ENCODE results near the gene TNPO2.
"Not testable (repeated sequence)": the region's sequence is repeated elsewhere in the genome, so short reads cannot be mapped to it uniquely, and the experiment has no call there.

The TNPO2 gene

GRCh38 chr19:12736995-12737834 is 13.5 kb upstream of the TNPO2 start, which contains the start of gene GET3:
Gene GET3, plus strand, starts transcription at chr19:12737497. Its CDS starts 9 bp downstream, at chr19:12737506.
- DNase-seq (ENCODE audit: low spot score) = peak; percentile 86

DNA sequence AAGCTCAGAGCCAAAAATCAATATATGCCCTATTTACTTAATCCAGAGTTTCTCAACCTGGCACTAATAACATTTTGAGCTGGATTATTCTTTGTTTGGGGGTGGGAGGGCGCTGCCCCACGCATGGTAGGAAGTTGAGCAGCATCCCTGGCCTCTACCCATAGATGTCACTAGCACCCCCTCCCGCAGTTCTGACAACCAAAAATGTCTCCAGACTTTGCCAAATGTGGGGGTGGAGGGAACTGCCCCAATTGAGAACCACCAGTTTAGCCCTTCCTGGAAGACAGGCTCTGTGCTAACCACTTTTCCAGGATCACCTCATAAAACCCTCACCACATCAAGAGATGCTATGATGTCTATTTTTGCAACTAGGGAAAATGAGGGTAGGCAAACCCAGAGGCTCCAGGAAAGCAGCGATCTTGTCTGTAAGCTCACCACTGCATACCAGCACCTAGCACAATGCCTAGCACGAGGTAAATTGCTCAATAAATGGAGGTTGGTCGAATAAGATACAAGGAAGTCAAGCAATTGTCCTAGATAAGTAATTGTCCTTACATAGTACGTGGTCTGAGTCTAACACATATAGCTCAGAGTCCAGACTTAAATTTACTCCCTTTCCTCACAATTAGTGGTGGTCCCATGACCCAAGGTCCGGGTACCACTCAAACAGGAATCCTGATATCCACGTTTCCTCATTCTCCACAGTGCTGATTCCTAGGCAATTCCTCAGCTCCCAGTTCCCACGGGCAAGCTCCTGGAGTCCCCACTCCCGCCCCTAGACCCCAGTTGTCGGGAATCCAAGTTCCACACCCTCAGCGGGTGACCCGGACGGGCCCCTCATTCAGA is 9.9 kb upstream of the TNPO2 start:
- DNase-seq (ENCODE audit: low spot score) = peak; percentile 64

- DNase-seq (ENCODE audit: low spot score) = no peak
Observed at GRCh38 chr19:12731337-12731736, 7.6 kb upstream of the TNPO2 start.

- no peak for DNase-seq (ENCODE audit: low spot score)
Observed at GRCh38 chr19:12730064-12730463, 6.3 kb upstream of the TNPO2 start.

DNA sequence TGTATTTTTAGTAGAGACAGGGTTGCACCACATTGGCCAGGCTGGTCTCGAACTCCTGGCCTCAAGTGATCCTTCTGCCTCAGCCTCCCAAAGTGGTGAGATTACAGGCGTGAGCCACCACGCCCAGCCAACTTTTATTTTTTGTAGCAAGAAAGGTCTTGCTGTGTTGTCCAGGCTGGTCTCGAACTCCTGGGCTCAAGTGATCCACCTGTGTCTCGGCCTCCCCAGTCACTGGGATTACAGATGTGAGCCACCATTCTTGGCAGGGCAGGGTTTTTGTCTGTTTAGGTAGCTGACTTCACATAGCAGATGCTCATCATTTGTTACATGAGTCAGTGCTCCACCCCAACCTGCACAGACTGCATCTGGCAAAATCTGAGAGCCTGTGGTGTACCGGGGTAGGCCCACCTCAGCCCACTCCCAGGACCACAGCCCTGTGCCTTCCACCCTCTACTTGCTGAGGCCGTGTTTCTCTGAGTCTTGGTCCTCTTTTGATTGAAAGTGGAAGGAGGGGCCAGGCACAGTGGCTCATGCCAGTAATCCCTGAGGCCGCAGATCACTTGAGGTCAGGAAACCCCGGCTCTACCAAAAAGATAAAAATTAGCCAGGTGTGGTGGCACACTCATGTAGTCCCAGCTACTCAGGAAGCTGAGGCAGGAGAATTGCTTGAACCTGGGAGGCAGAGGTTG is 4.2 kb upstream of the TNPO2 start:
- no peak for DNase-seq (ENCODE audit: low spot score)

GRCh38 chr19:12726988-12727316 is 3.2 kb upstream of the TNPO2 start:
- no peak for DNase-seq (ENCODE audit: low spot score)

DNA sequence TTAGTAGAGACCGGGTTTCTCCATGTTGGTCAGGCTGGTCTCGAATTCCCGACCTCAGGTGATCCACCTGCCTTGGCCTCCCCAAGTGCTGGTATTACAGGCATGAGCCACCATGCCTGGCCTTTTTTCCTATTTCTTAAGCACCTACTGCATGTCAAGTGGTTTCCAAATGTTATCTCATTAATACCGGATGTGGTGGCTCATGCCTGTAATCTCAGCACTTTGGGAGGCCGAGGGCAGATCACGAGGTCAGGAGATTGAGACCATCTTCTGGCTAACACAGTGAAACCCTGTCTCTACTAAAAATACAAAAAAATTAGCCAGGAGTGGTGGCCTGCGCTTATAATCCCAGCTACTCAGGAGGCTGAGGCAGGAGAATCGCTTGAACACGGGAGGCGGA is 1.9 kb upstream of the TNPO2 start:
- not testable (repeated sequence) for DNase-seq (ENCODE audit: low spot score)

DNA sequence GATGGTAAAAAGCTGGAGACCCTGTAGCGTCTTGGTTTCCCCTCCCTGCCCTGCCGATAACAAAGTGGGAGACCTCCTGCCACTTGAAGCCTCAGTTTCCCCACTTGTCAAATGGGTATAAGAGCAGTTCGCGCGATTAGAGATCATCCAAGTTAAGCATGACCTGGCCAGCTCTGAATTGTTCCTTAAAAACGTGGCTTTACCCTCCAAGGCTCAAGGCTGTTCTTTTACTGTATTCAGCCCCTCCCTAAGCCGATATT is 421 bp downstream of the TNPO2 start:
- no peak for DNase-seq (ENCODE audit: low spot score)

GRCh38 chr19:12722566-12723380 is 959 bp downstream of the TNPO2 start:
- peak; percentile 94 for DNase-seq (ENCODE audit: low spot score)

DNA sequence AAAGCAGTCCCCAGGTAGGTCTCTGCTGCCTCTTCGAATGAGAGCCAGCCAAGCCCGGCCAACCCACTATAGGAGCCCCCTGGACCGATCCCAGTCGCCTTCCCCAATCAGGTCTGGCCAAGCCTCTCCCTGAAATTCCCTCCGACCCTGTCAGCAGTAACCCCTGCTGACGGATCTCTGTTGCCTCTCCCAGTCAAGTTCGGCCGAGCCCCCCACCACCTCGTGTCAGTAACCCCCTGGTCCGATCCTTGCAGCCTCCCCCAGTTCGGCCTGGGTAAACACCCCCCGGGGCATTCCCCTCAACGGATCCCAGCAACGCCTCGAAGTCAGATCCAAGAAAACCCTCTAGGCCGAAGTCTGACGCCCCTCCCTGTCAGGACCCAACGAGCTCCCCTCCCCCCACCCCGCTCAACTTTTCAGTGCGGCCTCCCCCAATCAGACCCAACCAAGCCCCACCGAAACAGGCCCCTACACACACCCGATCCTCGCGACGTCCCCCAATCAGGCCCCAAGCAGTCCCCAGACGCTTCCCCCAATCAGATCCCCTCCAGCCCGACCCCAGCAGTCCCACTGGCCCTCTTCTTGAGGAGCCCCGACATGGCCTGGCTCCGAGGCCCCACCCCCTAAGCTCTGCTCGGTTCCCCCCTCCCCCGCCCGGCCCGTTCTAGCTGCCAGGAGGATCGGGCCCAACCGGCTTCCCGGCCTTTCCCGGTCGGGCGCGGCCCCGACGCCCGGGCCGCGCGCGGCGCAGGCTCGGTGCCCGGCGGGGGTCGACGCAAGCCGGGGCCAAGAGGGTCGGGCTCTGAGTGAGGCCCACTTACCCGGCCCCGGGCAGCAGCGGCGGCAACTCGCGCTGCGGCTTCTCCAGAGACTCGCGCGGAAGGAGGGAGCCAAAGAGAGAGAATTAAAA is 1.8 kb downstream of the TNPO2 start:
- peak; percentile 76 for DNase-seq (ENCODE audit: low spot score)

DNA sequence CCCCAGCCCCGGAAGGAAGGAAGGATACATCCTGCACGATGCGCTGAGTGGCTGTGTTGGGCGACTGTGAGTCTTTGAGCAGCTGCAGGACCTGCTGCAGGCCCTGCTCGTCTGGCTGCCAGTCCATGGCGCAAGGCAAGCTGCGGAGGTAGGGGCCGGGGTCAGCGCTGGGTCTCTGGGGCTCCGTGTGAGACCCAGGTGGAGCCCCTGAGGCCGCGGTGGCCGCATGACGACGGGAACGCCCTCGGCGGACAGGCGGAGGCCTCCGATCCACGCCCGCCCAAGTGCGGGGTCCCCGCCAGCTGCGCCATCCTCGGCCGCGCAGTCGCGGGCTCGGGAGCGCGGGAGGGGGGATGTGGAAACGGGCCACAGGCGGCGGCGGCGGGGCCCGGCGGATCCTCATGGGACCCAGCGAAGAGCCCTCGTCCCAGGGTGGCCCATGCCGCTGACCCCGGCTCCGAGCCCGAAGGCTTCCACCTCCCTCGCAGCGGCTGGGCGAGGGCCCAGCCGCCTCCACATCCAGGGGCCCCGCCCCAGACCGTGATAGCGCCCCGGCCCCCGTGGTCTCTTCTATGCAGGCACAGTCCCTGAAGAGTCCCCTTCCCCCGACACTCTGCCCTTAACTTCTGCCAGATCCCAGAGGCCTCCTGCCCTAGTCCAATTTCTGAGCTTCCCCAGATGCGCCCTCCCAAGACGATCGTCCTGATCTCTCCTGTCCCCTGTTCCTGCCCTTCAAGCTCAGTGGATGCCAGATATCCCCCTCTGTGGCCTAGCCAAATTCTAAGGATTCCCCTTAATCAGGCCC is 2.7 kb downstream of the TNPO2 start:
- DNase-seq (ENCODE audit: low spot score) = peak; percentile 59

DNA sequence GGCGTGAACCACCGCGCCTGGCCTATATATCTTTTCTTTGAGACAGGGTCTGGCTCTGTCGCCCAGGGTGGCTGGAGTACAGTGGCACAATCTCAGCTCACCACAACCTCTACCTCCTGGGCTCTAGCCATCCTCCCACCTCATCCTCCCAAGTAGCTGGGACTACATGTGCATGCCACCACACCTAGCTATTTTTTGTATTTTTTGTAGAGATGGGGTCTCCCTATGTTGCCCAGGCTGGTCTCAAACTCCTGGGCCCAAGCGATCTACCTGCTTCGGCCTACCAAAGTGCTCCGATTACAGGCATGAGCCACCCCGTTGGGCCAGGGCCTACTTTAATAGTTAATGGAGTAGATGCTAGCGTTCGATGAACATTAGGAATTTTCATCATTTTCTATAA is 3.4 kb downstream of the TNPO2 start:
- DNase-seq (ENCODE audit: low spot score) = no peak

- DNase-seq (ENCODE audit: low spot score) = no peak
Observed at GRCh38 chr19:12715929-12716328, 7.8 kb downstream of the TNPO2 start.

DNA sequence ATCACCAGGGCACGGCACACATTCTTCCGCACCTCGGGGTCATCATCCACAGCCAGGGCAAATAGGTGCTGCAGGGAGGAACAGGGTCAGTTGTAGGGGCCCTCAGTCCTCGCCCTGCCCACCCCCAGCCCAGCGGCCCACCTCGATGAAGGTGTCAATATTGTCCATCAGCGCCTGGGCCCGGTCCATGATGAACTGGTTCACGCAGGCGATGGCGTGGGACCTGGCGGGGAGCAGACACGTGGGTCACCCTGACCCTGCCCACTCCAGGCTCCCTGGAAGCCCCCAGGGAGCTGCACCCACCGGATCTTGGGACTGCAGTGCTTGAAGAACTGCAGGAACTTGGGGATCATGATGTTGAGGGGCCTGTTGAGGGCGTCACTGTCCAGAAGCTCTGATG is 8.6 kb downstream of the TNPO2 start:
- DNase-seq (ENCODE audit: low spot score) = no peak

- not testable (repeated sequence) for DNase-seq (ENCODE audit: low spot score)
Observed at GRCh38 chr19:12713304-12713703, 10.4 kb downstream of the TNPO2 start.

- DNase-seq (ENCODE audit: low spot score) = not testable (repeated sequence)
Observed at GRCh38 chr19:12712077-12712476, 11.7 kb downstream of the TNPO2 start.

DNA sequence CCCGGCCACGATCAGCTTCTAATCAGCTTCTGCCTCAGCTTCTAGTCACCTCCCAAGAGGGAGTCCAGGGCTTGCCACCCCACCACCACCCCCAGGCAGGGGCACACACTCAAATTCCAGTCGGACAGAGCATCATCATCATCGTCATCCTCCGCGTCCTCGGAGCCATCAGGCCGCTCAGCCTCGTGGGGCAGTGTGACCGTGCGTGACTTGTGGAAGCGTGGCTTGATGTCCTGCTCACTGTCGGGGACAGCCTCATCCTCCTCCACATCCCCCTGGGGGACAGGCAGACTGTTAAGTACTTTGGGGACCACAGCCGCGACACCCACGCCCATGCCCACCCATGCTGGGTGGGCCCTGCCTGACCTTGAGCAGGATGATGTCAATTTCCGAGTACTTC is 12.5 kb downstream of the TNPO2 start:
- no peak for DNase-seq (ENCODE audit: low spot score)

DNA sequence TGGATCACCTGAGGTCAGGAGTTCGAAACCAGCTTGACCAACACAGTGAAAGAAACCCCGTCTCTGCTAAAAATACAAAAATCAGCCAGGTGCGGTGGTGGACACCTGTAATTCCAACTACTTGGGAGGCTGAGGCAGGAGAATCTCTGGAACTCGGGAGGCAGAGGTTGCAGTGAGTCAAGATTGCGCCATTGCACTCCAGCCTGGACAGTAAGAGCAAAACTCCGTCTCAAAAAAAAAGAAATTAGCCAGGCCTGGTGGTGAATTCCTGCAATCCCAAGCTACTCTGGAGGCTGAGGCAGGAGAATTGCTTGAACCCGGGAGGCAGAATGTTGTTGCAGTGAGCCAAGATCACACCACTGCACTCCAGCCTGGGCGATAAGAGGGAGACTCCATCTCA is 15.1 kb downstream of the TNPO2 start:
- no peak for DNase-seq (ENCODE audit: low spot score)

DNA sequence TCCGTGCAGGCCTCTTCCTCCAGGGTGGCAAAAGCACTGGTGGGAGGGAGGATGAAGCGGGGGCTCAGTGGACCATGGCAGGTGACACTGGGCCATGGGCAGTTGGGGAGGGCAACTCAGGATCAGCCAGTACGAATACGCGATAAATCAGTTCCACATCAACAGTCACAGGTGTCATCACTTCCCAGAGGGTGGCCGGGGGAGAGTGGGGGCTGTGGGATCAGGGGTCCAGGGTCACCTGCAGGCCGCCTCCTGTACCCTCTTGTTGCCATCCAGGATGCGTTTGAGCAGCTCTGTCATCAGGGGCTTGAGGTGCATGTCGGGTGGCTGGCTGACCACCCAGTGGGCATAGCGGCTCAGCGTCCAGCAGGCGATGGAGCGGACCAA is 17.4 kb downstream of the TNPO2 start:
- DNase-seq (ENCODE audit: low spot score) = no peak

GRCh38 chr19:12705654-12706331 is 17.9 kb downstream of the TNPO2 start:
- no peak for DNase-seq (ENCODE audit: low spot score)

All from D341Med (cell line).